B cell (primary cell): ENCODE data around the gene USH2A. TPM values are rescaled to one million over a fixed set of nuclear protein-coding genes. Genes with fewer than 3 reads are reported as not detected.

ENCODE experiments used
- ATAC-seq: fragments of 200-7000 bp; cut with Tn5 transposase; one replicate; pipeline ENCODE4 v1.10.0; 2021; ENCODE audit warnings: low read depth, mild to moderate bottlenecking, moderate number of reproducible peaks, moderate library complexity
- CTCF ChIA-PET: fragments of 350-600 bp; sonication (Branson Sonifier 250); formaldehyde crosslinking; loops from one replicate; lab custom pipeline; 2021; ENCODE audit warnings: antibody characterized with exemption, inconsistent platforms; lab: Charles Lee
- POLR2A ChIA-PET: fragments of 350-600 bp; sonication (Branson Sonifier 250); formaldehyde crosslinking; loops from one replicate; lab custom pipeline; 2021; ENCODE audit warnings: antibody characterized with exemption; lab: Charles Lee
- DNase-seq: peaks from one replicate; pipeline ENCODE4 v3.0.0; 2013
- H2AFZ ChIP-seq: 2 replicates; pipeline ENCODE4 v1.6.1; 2012; ENCODE audit warnings: mild to moderate bottlenecking, low read depth, low read length; ENCODE audit not compliant: insufficient read depth, poor library complexity, severe bottlenecking
- H3K27ac ChIP-seq, 2 donors: 1 replicate in 1 of 2; 2 replicates in 1 of 2; pipeline ENCODE4 v1.5.1; 2012 to 2013; ENCODE audit warnings: low read length in 2 of 2, mild to moderate bottlenecking in 2 of 2, moderate library complexity in 1 of 2
- H3K27me3 ChIP-seq, 4 experiments: fragments of 200-600 bp in 1 of 4; sonication (generic) in 1 of 4; replicated peaks in 1 of 4; 1 replicate in 2 of 4; 2 replicates in 2 of 4; pipeline versions ENCODE4 v1.6.1 to v1.7.0; 2013 to 2016; ENCODE audit warnings: low read length in 3 of 4, mild to moderate bottlenecking in 2 of 4, mixed read lengths in 1 of 4, moderate library complexity in 1 of 4; ENCODE audit not compliant: insufficient read depth in 4 of 4, control insufficient read depth in 3 of 4; ENCODE audit errors: control extremely low read depth in 1 of 4
- H3K36me3 ChIP-seq, 2 experiments: replicated peaks in 1 of 2; 1 replicate in 1 of 2; 2 replicates in 1 of 2; pipeline versions ENCODE4 v1.6.1 to v1.7.1; 2013; ENCODE audit warnings: low read length in 1 of 2; ENCODE audit not compliant: insufficient read depth in 2 of 2, control insufficient read depth in 1 of 2; ENCODE audit errors: control extremely low read depth in 1 of 2, extremely low read depth in 1 of 2
- H3K4me1 ChIP-seq, 2 donors: fragments of 200-600 bp in 1 of 2; sonication (generic) in 1 of 2; 1 replicate in 1 of 2; 2 replicates in 1 of 2; pipeline versions ENCODE4 v1.5.1 to v1.6.1; 2013 to 2017; ENCODE audit warnings: low read length in 2 of 2; ENCODE audit not compliant: control insufficient read depth in 2 of 2, insufficient read depth in 2 of 2
- H3K4me2 ChIP-seq: replicated peaks from 2 replicates; pipeline ENCODE3; 2012; ENCODE audit warnings: mild to moderate bottlenecking, low read depth, low read length; ENCODE audit not compliant: poor library complexity, severe bottlenecking
- H3K4me3 ChIP-seq, 5 experiments: fragments of 200-600 bp in 1 of 5; sonication (generic) in 1 of 5; 1 replicate in 3 of 5; 2 replicates in 2 of 5; pipeline versions ENCODE4 v1.5.1 to v1.7.0; 2011 to 2016; ENCODE audit warnings: low read length in 4 of 5, mild to moderate bottlenecking in 4 of 5, low read depth in 2 of 5, control low read depth in 1 of 5, moderate library complexity in 1 of 5; ENCODE audit not compliant: insufficient read depth in 1 of 5; ENCODE audit errors: control extremely low read depth in 1 of 5, extremely low read depth in 1 of 5
- H3K79me2 ChIP-seq: fragments of 200-600 bp; sonication (generic); one replicate; pipeline ENCODE4 v1.6.0; 2016; ENCODE audit warnings: low read length; ENCODE audit not compliant: control insufficient read depth, insufficient read depth
- H3K9ac ChIP-seq: fragments of 200-600 bp; sonication (generic); 2 replicates; pipeline ENCODE4 v1.6.1; 2017; ENCODE audit warnings: mild to moderate bottlenecking, low read length, moderate library complexity
- H3K9me3 ChIP-seq, 3 donors: one replicate each; pipeline versions ENCODE4 v1.6.1 to v1.7.1; 2013; ENCODE audit warnings: low read length in 2 of 3; ENCODE audit not compliant: control insufficient read depth in 2 of 3, insufficient read depth in 1 of 3; ENCODE audit errors: control extremely low read depth in 1 of 3
- H4K20me1 ChIP-seq: 2 replicates; pipeline ENCODE4 v1.6.0; 2012; ENCODE audit warnings: mild to moderate bottlenecking, low read length; ENCODE audit not compliant: insufficient read depth, control insufficient read depth, poor library complexity, severe bottlenecking
- H3K27ac Mint-ChIP-seq: one replicate; pipeline ENCODE4 v1.8.0; 2021; ENCODE audit warnings: mixed read lengths
- H3K27me3 Mint-ChIP-seq: one replicate; pipeline ENCODE4 v1.8.0; 2021; ENCODE audit warnings: mixed read lengths
- H3K4me1 Mint-ChIP-seq: one replicate; pipeline ENCODE4 v1.8.0; 2021; ENCODE audit warnings: mixed read lengths
- H3K4me3 Mint-ChIP-seq: one replicate; pipeline ENCODE4 v1.8.0; 2021; ENCODE audit warnings: mixed read lengths
- H3K9me3 Mint-ChIP-seq: one replicate; pipeline ENCODE4 v1.8.0; 2022; ENCODE audit warnings: mixed read lengths; ENCODE audit not compliant: insufficient read depth
- EZH2 ChIP-seq: IDR thresholded peaks from 2 replicates; pipeline ENCODE4 v1.6.1; 2012; ENCODE audit warnings: borderline replicate concordance, low read depth, mild to moderate bottlenecking, moderate library complexity, low read length; ENCODE audit not compliant: insufficient read depth, poor library complexity, severe bottlenecking
- WGBS: methylation state at CpG from one replicate; pipeline ENCODE4 v1.1.5; 2013; ENCODE audit warnings: missing lambda C conversion rate; ENCODE audit not compliant: insufficient coverage; 5-methylcytosine and 5-hydroxymethylcytosine counted together
- intact Hi-C: fragments of 100-400 bp; cut with micrococcal nuclease; formaldehyde crosslinking; loops from one replicate; pipeline ENCODE4 v1.10.0; 2022
- polyA plus RNA-seq: library from polyadenylated mRNA; depleted of rRNA; stranded (reverse); fragments of >200 nt; gene quantifications from 2 replicates; pipeline ENCODE4 v1.2.3, GENCODE V29; 2012
- total RNA-seq, 2 donors: library from RNA; stranded (reverse); fragments of 120-200 nt in 1 of 2; gene quantifications; 1 replicate in 1 of 2; 2 replicates in 1 of 2; pipeline versions ENCODE4 v1.2.3 to v1.2.4, GENCODE V29; 2013 to 2022
- TF ChIP-seq, protein P1 (sequence below): fragments of 200-600 bp; IDR thresholded peaks from one replicate; pipeline ENCODE4 v1.8.0; 2022; ENCODE audit warnings: antibody characterized with exemption, mild to moderate bottlenecking

The USH2A gene
- total and polyA plus RNA-seq, 2 donors (not counting 1 experiment from before 2014, with no cell fraction given): 0.01 TPM; not detected in 1

DNA sequence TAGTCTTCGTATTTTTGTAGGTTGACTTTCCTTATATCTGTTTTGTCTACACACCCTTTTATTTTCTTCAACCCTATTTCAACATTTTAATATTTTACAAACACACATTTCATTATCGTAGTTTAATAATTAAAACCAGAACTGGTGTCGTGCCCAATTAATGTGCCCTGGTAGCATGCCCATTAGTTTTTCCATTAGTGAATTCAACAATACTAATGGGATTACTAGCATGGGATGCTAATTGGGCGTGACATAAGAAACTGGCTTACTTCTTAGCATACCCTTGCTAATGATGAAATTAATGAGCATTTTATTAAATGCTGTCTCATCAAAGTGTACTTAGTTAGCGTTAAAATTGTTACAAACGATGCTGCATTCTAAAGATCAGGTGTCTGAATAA lies 332.7 kb downstream of the USH2A start:
- Mint-ChIP-seq H3K4me1 (no peaks in the 10 kb centered on the region), H3K9me3 (no peaks in the 10 kb centered on the region), H3K27me3 (no peaks in the 10 kb centered on the region), H3K27ac (no peak overlapping the region), H3K4me3 (no peak overlapping the region)
- TF ChIP-seq EZH2: no peak
- TF ChIP-seq, protein P1, sequence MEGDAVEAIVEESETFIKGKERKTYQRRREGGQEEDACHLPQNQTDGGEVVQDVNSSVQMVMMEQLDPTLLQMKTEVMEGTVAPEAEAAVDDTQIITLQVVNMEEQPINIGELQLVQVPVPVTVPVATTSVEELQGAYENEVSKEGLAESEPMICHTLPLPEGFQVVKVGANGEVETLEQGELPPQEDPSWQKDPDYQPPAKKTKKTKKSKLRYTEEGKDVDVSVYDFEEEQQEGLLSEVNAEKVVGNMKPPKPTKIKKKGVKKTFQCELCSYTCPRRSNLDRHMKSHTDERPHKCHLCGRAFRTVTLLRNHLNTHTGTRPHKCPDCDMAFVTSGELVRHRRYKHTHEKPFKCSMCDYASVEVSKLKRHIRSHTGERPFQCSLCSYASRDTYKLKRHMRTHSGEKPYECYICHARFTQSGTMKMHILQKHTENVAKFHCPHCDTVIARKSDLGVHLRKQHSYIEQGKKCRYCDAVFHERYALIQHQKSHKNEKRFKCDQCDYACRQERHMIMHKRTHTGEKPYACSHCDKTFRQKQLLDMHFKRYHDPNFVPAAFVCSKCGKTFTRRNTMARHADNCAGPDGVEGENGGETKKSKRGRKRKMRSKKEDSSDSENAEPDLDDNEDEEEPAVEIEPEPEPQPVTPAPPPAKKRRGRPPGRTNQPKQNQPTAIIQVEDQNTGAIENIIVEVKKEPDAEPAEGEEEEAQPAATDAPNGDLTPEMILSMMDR: no peak
- intact Hi-C loops: no loop called here
- no peak overlapping the region for H3K9ac ChIP-seq
- H3K27me3 ChIP-seq: no peaks in the 10 kb centered on the region
- ChIA-PET CTCF (interaction anchor here (1.4 kb wide), 1 partner anchor 15 kb away, joined by 5 read pairs; no protein-coding TSS in a partner anchor), POLR2A (no interaction called here)
- no peak overlapping the region for H3K27ac ChIP-seq
- no peaks in the 10 kb centered on the region for H3K4me1 ChIP-seq
- no peaks in the 10 kb centered on the region for H3K9me3 ChIP-seq
- no peak overlapping the region for H2AFZ ChIP-seq
- WGBS: 100% methylated on average over 1 of the region's 6 CpGs
- H4K20me1 ChIP-seq: no peaks in the 10 kb centered on the region
- no peak overlapping the region for H3K4me2 ChIP-seq
- no peaks in the 10 kb centered on the region for H3K36me3 ChIP-seq
- DNase-seq (no peak), ATAC-seq (no peak)
- no peaks in the 10 kb centered on the region for H3K79me2 ChIP-seq
- no peak overlapping the region for H3K4me3 ChIP-seq

DNA sequence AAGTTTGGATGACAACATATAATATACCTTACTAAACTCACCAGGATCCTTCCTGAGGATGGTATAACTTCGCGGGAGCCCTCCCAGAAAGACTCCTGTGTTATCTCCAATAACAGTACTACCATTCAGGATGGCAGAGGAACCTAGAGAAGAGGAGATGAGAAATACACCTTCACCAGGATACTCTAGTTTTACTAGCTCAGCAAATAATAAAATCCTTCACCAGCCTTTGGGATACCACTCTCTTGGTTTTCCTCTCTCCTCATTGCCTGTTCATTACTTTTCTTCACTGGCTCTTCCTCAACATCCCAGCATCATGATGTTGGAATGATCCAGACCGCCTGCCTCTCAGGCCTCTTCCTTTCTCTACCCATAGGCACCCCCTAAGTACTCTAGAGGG lies 336.6 kb downstream of the USH2A start:
- POLR2A ChIA-PET: no interaction called here
- no peaks in the 10 kb centered on the region for H3K4me1 ChIP-seq

More for the DNA sequence above, 336.6 kb downstream of the USH2A start:
- H4K20me1 ChIP-seq: no peaks in the 10 kb centered on the region
- intact Hi-C loops: no loop called here
- no peak overlapping the region for H3K4me3 Mint-ChIP-seq
- DNase-seq: no peak
- no peak overlapping the region for H3K4me2 ChIP-seq
- H3K79me2 ChIP-seq: no peaks in the 10 kb centered on the region
- H3K4me1 Mint-ChIP-seq: no peaks in the 10 kb centered on the region
- no peak overlapping the region for H3K27ac Mint-ChIP-seq
- no peak overlapping the region for H3K4me3 ChIP-seq
- no peaks in the 10 kb centered on the region for H3K27me3 Mint-ChIP-seq
- no peaks in the 10 kb centered on the region for H3K9me3 Mint-ChIP-seq
- H3K9ac ChIP-seq: no peak overlapping the region
- H3K9me3 ChIP-seq: no peaks in the 10 kb centered on the region
- H2AFZ ChIP-seq: no peak overlapping the region
- H3K36me3 ChIP-seq: no peaks in the 10 kb centered on the region
- no peak for ATAC-seq
- no peak overlapping the region for H3K27ac ChIP-seq
- CTCF ChIA-PET: no interaction called here
- H3K27me3 ChIP-seq: no peaks in the 10 kb centered on the region
- TF ChIP-seq, protein P1: no peak
- no peak for TF ChIP-seq EZH2
- WGBS: no CpG with 5 or more reads among the region's 3 CpGs
